Psoas muscle (tissue), 8 donors: Measurements from ENCODE around the gene LRP2BP. TPM values are rescaled to one million over a fixed set of nuclear protein-coding genes. Genes with fewer than 3 reads are reported as not detected.

Source experiments
- ATAC-seq, 4 donors: fragments of 200-7000 bp; cut with Tn5 transposase; one replicate each; pipeline ENCODE4 v1.9.1; 2020; ENCODE audit warnings: moderate library complexity in 3 of 4, mild to moderate bottlenecking in 2 of 4
- DNase-seq, 2 donors: peaks; one replicate each; pipeline ENCODE4 v3.0.0-alpha.2; 2020
- H3K27ac ChIP-seq: fragments of 200-600 bp; one replicate; pipeline ENCODE4 v1.8.0; 2022
- H3K27me3 ChIP-seq, 3 donors: fragments of 200-600 bp in 1 of 3; one replicate each; pipeline versions ENCODE4 v1.6.1 to v1.8.0; 2013 to 2022; ENCODE audit warnings: low read length in 2 of 3, mild to moderate bottlenecking in 2 of 3, moderate library complexity in 1 of 3; ENCODE audit not compliant: insufficient read depth in 3 of 3
- H3K36me3 ChIP-seq, 2 donors: fragments of 200-600 bp in 1 of 2; one replicate each; pipeline versions ENCODE4 v1.6.1 to v1.8.0; 2013 to 2022; ENCODE audit warnings: low read depth in 1 of 2, mild to moderate bottlenecking in 1 of 2, moderate library complexity in 1 of 2; ENCODE audit not compliant: insufficient read depth in 1 of 2
- H3K4me1 ChIP-seq: fragments of 200-600 bp; one replicate; pipeline ENCODE4 v1.8.0; 2022
- H3K4me3 ChIP-seq: fragments of 200-600 bp; one replicate; pipeline ENCODE4 v1.8.0; 2022; ENCODE audit warnings: mild to moderate bottlenecking
- H3K9me3 ChIP-seq: fragments of 200-600 bp; one replicate; pipeline ENCODE4 v1.8.0; 2022
- CTCF ChIP-seq: fragments of 200-600 bp; IDR thresholded peaks from one replicate; pipeline ENCODE4 v1.8.0; 2022; ENCODE audit warnings: antibody characterized with exemption
- WGBS, 3 donors: extraction: QIAGEN DNeasy Blood & Tissue Kit; methylation state at CpG; one replicate each; pipeline versions ENCODE4 v1.1.6 to v1.1.7; 2013; 5-methylcytosine and 5-hydroxymethylcytosine counted together
- intact Hi-C, 2 donors: fragments of 100-400 bp; cut with DNase I; formaldehyde crosslinking; loops; one replicate each; pipeline versions ENCODE4 v1.11.0 to v1.14.2; 2022
- polyA plus RNA-seq, 3 donors: library from polyadenylated mRNA; stranded (reverse); fragments of 200-250 nt; gene quantifications; one replicate each; pipeline ENCODE4 v1.2.3, GENCODE V29; 2013
- total RNA-seq, 4 donors: library from RNA; stranded (reverse); fragmentation: NEBNext Ultra II Directional in 2 of 4; extraction: Animal tissue kit (Norgen Biotek cat#: 25700) in 2 of 4; gene quantifications; one replicate each; pipeline versions ENCODE4 v1.2.1 to v1.2.4, GENCODE V29; 2021 to 2023
- donor health status: healthy with polysubstance abuse.
- donor health status: DM: no; HTN: no; CAD: no; lungs with moderate emphysema.
- donor health status: Bipolar disorder and iron deficiency.
- donor health status: healthy.
- donor health status: DM: yes; HTN: yes; CAD: no.
- donor health status: DM: no; HTN: no; CAD: no.
- donor health status: DM: no; HTN: no; CAD: no.
- donor health status: DM: yes; HTN: yes; CAD: no.

LRP2BP gene
- total and polyA plus RNA-seq, 7 donors: 0.48 to 3.0 (median 0.93) TPM

- no peaks in the 10 kb centered on the region for H3K27me3 ChIP-seq
- no peaks in the 10 kb centered on the region for H3K36me3 ChIP-seq
- TF ChIP-seq CTCF: no peak
- H3K27ac ChIP-seq: no peak overlapping the region
- no peaks in the 10 kb centered on the region for H3K9me3 ChIP-seq
- DNase-seq: no peak
- no peaks in the 10 kb centered on the region for H3K4me1 ChIP-seq
- intact Hi-C loops: no loop called here
- no peak overlapping the region for H3K4me3 ChIP-seq
- no peak for ATAC-seq
Measured at GRCh38 chr4:185435466-185435865, 39.7 kb upstream of the LRP2BP start.

DNA sequence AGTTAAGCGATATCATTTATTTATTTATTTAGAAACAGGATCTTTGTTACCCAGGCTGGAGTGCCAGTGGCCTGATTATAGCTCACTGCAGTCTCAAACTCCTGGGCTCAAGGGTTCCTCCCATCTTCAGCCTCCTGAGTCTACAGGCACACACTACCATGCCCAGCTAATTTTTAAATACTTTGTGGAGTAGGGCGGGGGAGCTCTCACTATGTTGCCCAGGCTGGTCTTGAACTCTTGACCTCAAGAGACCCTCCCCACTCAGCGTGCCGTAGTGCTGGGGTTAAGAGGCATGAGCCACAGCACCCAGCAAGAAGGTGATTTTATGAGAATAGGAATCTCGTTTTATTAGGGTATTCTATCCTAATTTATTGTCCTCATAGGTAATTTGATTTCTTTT is 33.9 kb upstream of the LRP2BP start:
- no peak for TF ChIP-seq CTCF
- peaks cover 7% of the 10 kb centered on the region for H3K4me1 ChIP-seq
- no peaks in the 10 kb centered on the region for H3K36me3 ChIP-seq
- no peak for ATAC-seq
- intact Hi-C loops: loop anchor here (5.0 kb wide), 1 partner anchor 38 kb away; no protein-coding TSS in a partner anchor
- H3K27ac ChIP-seq: no peak overlapping the region
- H3K27me3 ChIP-seq: no peaks in the 10 kb centered on the region
- DNase-seq: no peak
- 51 to 80% (median 58%) methylated on average over 5 of the region's 5 CpGs for WGBS, 3 donors
- H3K9me3 ChIP-seq: no peaks in the 10 kb centered on the region
- no peak overlapping the region for H3K4me3 ChIP-seq

DNA sequence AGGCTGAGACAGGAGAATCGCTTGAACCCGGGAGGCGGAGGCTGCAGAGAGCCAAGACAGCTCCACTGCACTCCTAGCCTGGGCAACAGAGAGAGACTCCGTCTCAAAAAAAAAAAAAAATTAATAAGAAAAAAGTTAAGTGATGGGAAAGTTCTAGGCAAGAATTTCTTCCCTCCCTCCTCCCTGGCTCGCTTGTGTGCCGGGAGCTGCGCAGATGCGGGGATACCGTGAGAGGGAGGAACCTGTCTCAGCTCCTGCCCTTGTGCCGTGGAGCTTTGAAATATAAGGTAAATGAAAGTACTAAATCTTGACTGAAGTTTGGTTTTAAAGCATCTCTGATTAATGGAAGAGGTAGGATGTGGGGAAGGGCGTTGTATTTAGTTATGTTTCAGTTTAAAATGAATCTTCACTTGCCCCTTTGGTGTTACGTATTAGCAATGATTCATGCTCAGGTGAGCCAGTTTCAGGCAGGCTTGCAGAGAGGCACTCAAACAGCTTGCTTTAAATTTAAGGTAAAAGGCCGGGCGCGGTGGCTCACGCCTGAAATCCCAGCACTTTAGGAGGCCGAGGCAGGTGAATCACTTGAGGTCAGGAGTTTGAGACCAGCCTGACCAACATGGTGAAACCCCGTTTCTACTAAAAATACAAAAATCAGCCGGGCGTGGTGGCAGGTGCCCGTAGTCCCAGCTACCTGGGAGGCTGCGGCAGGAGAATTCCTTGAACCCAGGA is 31.4 kb upstream of the LRP2BP start:
- WGBS, 3 donors: 91 to 92% (median 91%) methylated on average over 22 of the region's 22 CpGs
- no peak for TF ChIP-seq CTCF
- no peaks in the 10 kb centered on the region for H3K9me3 ChIP-seq
- DNase-seq (no peak), ATAC-seq (no peak)
- peaks cover 0 to 6% of the 10 kb centered on the region in 2 donors for H3K36me3 ChIP-seq
- H3K4me3 ChIP-seq: no peak overlapping the region
- no peaks in the 10 kb centered on the region for H3K27me3 ChIP-seq
- peaks cover 27% of the 10 kb centered on the region for H3K4me1 ChIP-seq
- intact Hi-C loops: loop anchor here (5.0 kb wide), 1 partner anchor 40 kb away; no protein-coding TSS in a partner anchor
- no peak overlapping the region for H3K27ac ChIP-seq

- Histone ChIP-seq H3K4me3 (peak within 1 kb of the TSS; percentile 96), H3K9me3 (no peaks in the 10 kb centered on the region)
Measured at GRCh38 chr4:185425647-185426352, 30.1 kb upstream of the LRP2BP start, which contains the start of gene UFSP2. Gene UFSP2 (minus strand): TSS chr4:185425964. CDS start chr4:185425868, 96 bp downstream.

More at GRCh38 chr4:185425647-185426352, 30.1 kb upstream of the LRP2BP start, which contains the start of gene UFSP2:
- no peak for TF ChIP-seq CTCF
- intact Hi-C loops: loop anchor here (5.0 kb wide), 1 partner anchor 42 kb away; no protein-coding TSS in a partner anchor
- peak; percentile 95 to 97 (median 96) for ATAC-seq
- peak; percentile 89 to 95 for DNase-seq
- Histone ChIP-seq H3K4me1 (peaks cover 35% of the 10 kb centered on the region), H3K36me3 (peaks cover 0 to 19% of the 10 kb centered on the region in 2 donors), H3K27me3 (no peaks in the 10 kb centered on the region), H3K27ac (peak within 1 kb of the TSS; percentile 96)
- 0 to 1% (median 0%) methylated on average over 61 to 66 of the region's 66 CpGs for WGBS, 3 donors
